CD4-positive, alpha-beta T cell (primary cell): Measurements from ENCODE around the gene RPL11. TPM values are rescaled to one million over a fixed set of nuclear protein-coding genes. Genes with fewer than 3 reads are reported as not detected.

Source experiments
- ATAC-seq: fragments of 200-7000 bp; cut with Tn5 transposase; one replicate; pipeline ENCODE4 v1.10.0; 2022; ENCODE audit warnings: mild to moderate bottlenecking; ENCODE audit not compliant: poor library complexity
- CTCF ChIA-PET: fragments of 350-600 bp; sonication (Branson Sonifier 250); formaldehyde crosslinking; loops from one replicate; lab custom pipeline; 2021; ENCODE audit warnings: antibody characterized with exemption, inconsistent platforms; lab: Charles Lee
- POLR2A ChIA-PET: fragments of 350-600 bp; sonication (Branson Sonifier 250); formaldehyde crosslinking; loops from one replicate; lab custom pipeline; 2021; ENCODE audit warnings: antibody characterized with exemption, inconsistent platforms; lab: Charles Lee
- DNase-seq, 14 experiments: peaks; one replicate each; pipeline ENCODE4 v3.0.0-alpha.2; 2013 to 2020; ENCODE audit warnings: mixed read lengths in 2 of 14
- H3K27ac ChIP-seq, 2 donors: one replicate each; pipeline versions ENCODE4 v1.5.1 to v1.7.0; 2013; ENCODE audit warnings: low read length in 2 of 2, low read depth in 1 of 2, mild to moderate bottlenecking in 1 of 2
- H3K27me3 ChIP-seq, 2 experiments: 1 replicate in 1 of 2; 2 replicates in 1 of 2; pipeline versions ENCODE4 v1.6.1 to v1.7.0; 2013; ENCODE audit warnings: low read length in 2 of 2, control low read depth in 1 of 2, mild to moderate bottlenecking in 1 of 2, moderate library complexity in 1 of 2; ENCODE audit not compliant: insufficient read depth in 2 of 2, control insufficient read depth in 1 of 2
- H3K36me3 ChIP-seq: one replicate; pipeline ENCODE4 v1.6.1; 2013; ENCODE audit warnings: low read length, control low read depth; ENCODE audit not compliant: insufficient read depth
- H3K4me1 ChIP-seq: one replicate; pipeline ENCODE4 v1.6.1; 2013; ENCODE audit warnings: low read length, control low read depth; ENCODE audit not compliant: insufficient read depth
- H3K4me3 ChIP-seq: one replicate; pipeline ENCODE4 v1.5.1; 2013; ENCODE audit warnings: mild to moderate bottlenecking, low read length, moderate library complexity
- H3K9me3 ChIP-seq, 2 experiments: 1 replicate in 1 of 2; 2 replicates in 1 of 2; pipeline versions ENCODE4 v1.6.1 to v1.7.0; 2013; ENCODE audit warnings: low read length in 2 of 2, mild to moderate bottlenecking in 2 of 2, control low read depth in 1 of 2, moderate library complexity in 1 of 2; ENCODE audit not compliant: control insufficient read depth in 1 of 2, insufficient read depth in 1 of 2
- H3K27ac Mint-ChIP-seq: one replicate; pipeline ENCODE4 v1.8.0; 2020; ENCODE audit warnings: mixed read lengths
- H3K27me3 Mint-ChIP-seq: one replicate; pipeline ENCODE4 v1.8.0; 2021; ENCODE audit warnings: mixed read lengths
- H3K36me3 Mint-ChIP-seq: one replicate; pipeline ENCODE4 v1.8.0; 2021; ENCODE audit warnings: low read depth, mixed read lengths
- H3K4me1 Mint-ChIP-seq: one replicate; pipeline ENCODE4 v1.8.0; 2021; ENCODE audit warnings: low read depth, mixed read lengths
- H3K4me3 Mint-ChIP-seq: one replicate; pipeline ENCODE4 v1.8.0; 2020; ENCODE audit warnings: mild to moderate bottlenecking, mixed read lengths
- H3K9me3 Mint-ChIP-seq: one replicate; pipeline ENCODE4 v1.8.0; 2020; ENCODE audit warnings: mixed read lengths
- intact Hi-C, 2 experiments: fragments of 100-400 bp; cut with DNase I in 1 of 2; cut with micrococcal nuclease in 1 of 2; formaldehyde crosslinking; loops; one replicate each; pipeline versions ENCODE4 v1.15.1 to v1.9.0; 2023 to 2025; cut with DNase I, micrococcal nuclease
- polyA plus RNA-seq, 2 donors: library from polyadenylated mRNA; unstranded; fragments of 120-200 nt; gene quantifications; one replicate each; pipeline ENCODE4 v1.2.1, GENCODE V29; 2013
- total RNA-seq, 174 experiments: library from RNA in 2 of 174; stranded (reverse) in 2 of 174; gene quantifications; one replicate each; pipeline ENCODE4 v1.2.3 and lab custom pipeline; 2021 to 2026
- TF ChIP-seq, protein P1 (sequence below): fragments of 200-600 bp; IDR thresholded peaks from one replicate; pipeline ENCODE4 v1.8.0; 2022; ENCODE audit warnings: antibody characterized with exemption, mild to moderate bottlenecking

RPL11 gene
- total RNA-seq (1,000 to 10,000 TPM; 2,191 to 2,374 TPM), total RNA-seq (lab: John Stamatoyannopoulos, UW) (694 to 2,564 (median 1,490) reads per million in 172 experiments)
- 6,018 TPM for polyA plus RNA-seq (2013, experiment 1 of 2)
- polyA plus RNA-seq (2013, experiment 2 of 2): 5,189 TPM

DNA sequence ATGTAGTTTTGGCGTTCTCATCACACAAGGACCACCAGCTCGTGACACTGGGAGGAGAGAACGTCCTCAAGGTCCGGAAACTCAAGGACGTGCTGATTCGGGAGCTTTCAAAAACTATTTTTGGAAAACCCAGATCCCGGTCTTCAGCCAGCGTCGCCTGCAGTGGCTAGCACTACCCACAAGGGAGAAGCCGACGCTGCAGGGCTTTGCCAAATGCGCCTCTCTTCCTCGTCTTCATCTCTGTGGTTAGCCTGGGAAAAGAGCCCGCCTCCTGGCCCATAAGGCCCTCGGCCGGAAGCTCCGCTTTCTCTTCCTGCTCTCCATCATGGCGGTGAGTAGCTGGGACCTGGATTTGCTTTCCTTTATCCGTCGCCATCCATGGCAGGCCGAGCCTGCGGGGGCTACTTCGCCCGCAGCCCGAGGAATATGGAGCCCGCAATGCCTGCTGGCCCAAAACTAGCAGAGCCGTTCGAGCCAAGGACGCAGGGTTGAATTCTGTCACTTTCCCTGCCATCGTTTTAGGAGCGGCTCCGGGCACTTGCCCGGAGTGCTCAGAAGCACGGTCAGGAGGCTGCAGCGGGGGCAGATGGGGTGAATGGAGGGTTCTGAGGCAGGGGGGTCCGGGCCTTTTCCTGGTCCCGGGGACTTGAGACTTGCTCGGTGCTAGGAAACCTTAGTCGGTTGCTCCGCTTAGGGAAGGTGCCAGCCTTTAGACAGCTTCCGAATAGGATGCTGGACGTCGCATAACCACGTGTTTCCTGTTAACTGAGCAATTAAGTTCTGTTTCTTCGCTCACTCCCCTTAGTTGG is at the start of gene RPL11:
RPL11 (plus strand) TSS at position 308 of the 809 bp plus-strand sequence; CDS start at position 326, 18 bp downstream.
- peak; percentile 78 to 95 (median 85) for DNase-seq
- peaks cover 2% of the 10 kb centered on the region for H3K9me3 Mint-ChIP-seq
- peak within 1 kb of the TSS; percentile 55 to 87 for H3K27ac ChIP-seq
- ChIA-PET CTCF (interaction anchor here (0.5 to 2.0 kb wide), 17 partner anchors 8 to 672 kb away, joined by 3 to 8 read pairs (median 4); partner anchors contain the start of genes ELOA, HMGCL and KDM1A), POLR2A (interaction anchor here (0.7 to 1.9 kb wide), 19 partner anchors 8 to 1614 kb away, joined by 3 to 27 read pairs (median 3); partner anchors contain the start of genes E2F2, ELOA, HMGCL and HNRNPR)
- H3K9me3 ChIP-seq: peaks cover 0 to 14% of the 10 kb centered on the region in 2 experiments
- peaks cover 45% of the 10 kb centered on the region for H3K36me3 ChIP-seq
- peaks cover 53% of the 10 kb centered on the region for H3K36me3 Mint-ChIP-seq
- H3K4me1 ChIP-seq: peaks cover 40% of the 10 kb centered on the region
- peaks cover 47% of the 10 kb centered on the region for H3K4me1 Mint-ChIP-seq
- intact Hi-C loops: loop anchor here (1.0 to 5.0 kb wide), 5 partner anchors 51 to 673 kb away; partner anchors contain the start of genes ELOA (in 2 of the 2), FUCA1 (in 1 of the 2), KDM1A (in 1 of the 2) and ZNF436 (in 1 of the 2)
- no peaks in the 10 kb centered on the region for H3K27me3 ChIP-seq
- no peaks in the 10 kb centered on the region for H3K27me3 Mint-ChIP-seq
- peak within 1 kb of the TSS; percentile 95 for H3K27ac Mint-ChIP-seq
- TF ChIP-seq, protein P1, sequence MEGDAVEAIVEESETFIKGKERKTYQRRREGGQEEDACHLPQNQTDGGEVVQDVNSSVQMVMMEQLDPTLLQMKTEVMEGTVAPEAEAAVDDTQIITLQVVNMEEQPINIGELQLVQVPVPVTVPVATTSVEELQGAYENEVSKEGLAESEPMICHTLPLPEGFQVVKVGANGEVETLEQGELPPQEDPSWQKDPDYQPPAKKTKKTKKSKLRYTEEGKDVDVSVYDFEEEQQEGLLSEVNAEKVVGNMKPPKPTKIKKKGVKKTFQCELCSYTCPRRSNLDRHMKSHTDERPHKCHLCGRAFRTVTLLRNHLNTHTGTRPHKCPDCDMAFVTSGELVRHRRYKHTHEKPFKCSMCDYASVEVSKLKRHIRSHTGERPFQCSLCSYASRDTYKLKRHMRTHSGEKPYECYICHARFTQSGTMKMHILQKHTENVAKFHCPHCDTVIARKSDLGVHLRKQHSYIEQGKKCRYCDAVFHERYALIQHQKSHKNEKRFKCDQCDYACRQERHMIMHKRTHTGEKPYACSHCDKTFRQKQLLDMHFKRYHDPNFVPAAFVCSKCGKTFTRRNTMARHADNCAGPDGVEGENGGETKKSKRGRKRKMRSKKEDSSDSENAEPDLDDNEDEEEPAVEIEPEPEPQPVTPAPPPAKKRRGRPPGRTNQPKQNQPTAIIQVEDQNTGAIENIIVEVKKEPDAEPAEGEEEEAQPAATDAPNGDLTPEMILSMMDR: peak; percentile 67
- peak within 1 kb of the TSS; percentile 97 for H3K4me3 ChIP-seq
- peak; percentile 99 for ATAC-seq
- H3K4me3 Mint-ChIP-seq: peak within 1 kb of the TSS; percentile 99

DNA sequence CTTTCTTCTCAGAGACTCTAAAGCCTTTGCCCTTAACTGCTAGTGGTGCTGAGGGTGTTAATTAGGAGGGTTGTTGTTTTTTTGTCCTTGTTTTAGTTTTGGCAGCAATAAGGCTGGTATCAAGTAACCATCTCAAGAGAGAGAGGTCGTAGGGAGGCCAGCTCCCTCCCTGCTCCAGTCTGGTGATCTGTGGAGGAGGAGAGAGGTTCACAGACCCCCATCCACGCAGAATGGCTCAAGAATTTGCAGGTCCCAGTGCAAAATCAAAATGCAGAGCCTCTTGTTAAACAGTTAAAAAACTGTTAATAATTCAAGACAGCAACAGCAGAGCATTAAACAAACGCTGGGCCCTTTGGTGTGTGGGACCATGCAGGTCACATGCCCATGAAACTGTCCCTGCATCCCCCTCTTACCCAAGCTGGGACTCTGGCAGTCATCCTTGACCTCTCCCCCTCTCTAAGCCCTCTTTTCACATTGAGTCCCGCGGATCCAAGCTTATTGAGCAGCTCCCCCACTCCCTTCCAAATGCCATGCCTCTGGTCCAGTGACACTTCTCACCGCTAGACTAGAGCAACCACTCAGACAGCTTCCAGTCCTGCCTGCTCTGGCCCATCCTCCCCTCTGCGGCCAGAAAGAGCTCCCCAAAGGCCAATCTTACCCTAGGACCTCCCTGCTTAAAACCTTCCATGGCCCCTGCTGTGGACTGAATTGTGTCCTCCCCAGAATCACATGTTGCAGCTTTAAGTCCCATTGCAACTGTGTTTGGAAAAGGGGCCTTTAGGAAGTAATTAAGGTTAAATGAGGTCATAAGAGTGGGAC is 47.7 kb upstream of the RPL11 start:
- ATAC-seq (no peak), DNase-seq (no peak)
- H3K4me3 ChIP-seq: no peak overlapping the region
- no peaks in the 10 kb centered on the region for H3K9me3 ChIP-seq
- peaks cover 37% of the 10 kb centered on the region for H3K36me3 Mint-ChIP-seq
- H3K4me1 Mint-ChIP-seq: no peaks in the 10 kb centered on the region
- POLR2A ChIA-PET: no interaction called here
- H3K27ac Mint-ChIP-seq: no peak overlapping the region
- CTCF ChIA-PET: interaction anchor here (0.7 to 1.1 kb wide), 2 partner anchors 9 to 228 kb away, joined by 3 to 4 read pairs; no protein-coding TSS in a partner anchor
- no peaks in the 10 kb centered on the region for H3K27me3 ChIP-seq
- TF ChIP-seq, protein P1: no peak
- H3K27ac ChIP-seq: no peak overlapping the region
- no peak overlapping the region for H3K4me3 Mint-ChIP-seq
- H3K36me3 ChIP-seq: peaks cover 8% of the 10 kb centered on the region
- intact Hi-C loops: no loop called here
- no peaks in the 10 kb centered on the region for H3K9me3 Mint-ChIP-seq
- H3K4me1 ChIP-seq: no peaks in the 10 kb centered on the region
- no peaks in the 10 kb centered on the region for H3K27me3 Mint-ChIP-seq

- Histone ChIP-seq H3K27me3 (no peaks in the 10 kb centered on the region), H3K4me3 (no peak overlapping the region), H3K4me1 (no peaks in the 10 kb centered on the region), H3K27ac (no peak overlapping the region), H3K9me3 (no peaks in the 10 kb centered on the region), H3K36me3 (peaks cover 7% of the 10 kb centered on the region)
- TF ChIP-seq, protein P1: no peak
- Mint-ChIP-seq H3K27me3 (no peaks in the 10 kb centered on the region), H3K36me3 (peaks cover 37% of the 10 kb centered on the region), H3K27ac (no peak overlapping the region), H3K4me1 (no peaks in the 10 kb centered on the region), H3K9me3 (no peaks in the 10 kb centered on the region), H3K4me3 (no peak overlapping the region)
- intact Hi-C loops: no loop called here
- ChIA-PET POLR2A (no interaction called here), CTCF (interaction anchor here (0.6 to 1.1 kb wide), 2 partner anchors 10 to 104 kb away, joined by 4 read pairs; no protein-coding TSS in a partner anchor)
- DNase-seq: no peak
- ATAC-seq: no peak
Measured at GRCh38 chr1:23644555-23644866, 47.1 kb upstream of the RPL11 start.
